IPS DF 4.7 (cell line): Measurements from ENCODE around the gene KIF21B.

Experiments used
- DNase-seq: peaks from one replicate; pipeline ENCODE4 v3.0.0-alpha.2; 2013; ENCODE audit warnings: low spot score; ENCODE audit errors: extremely low read depth

The KIF21B gene

GRCh38 chr1:201019321-201019977, 4.1 kb downstream of the KIF21B start:
- no peak for DNase-seq

GRCh38 chr1:201017828-201018163, 5.7 kb downstream of the KIF21B start:
- DNase-seq = no peak

GRCh38 chr1:201016943-201017827, 6.3 kb downstream of the KIF21B start:
- DNase-seq = no peak

- no peak for DNase-seq
Measured at GRCh38 chr1:201016211-201016651, 7.3 kb downstream of the KIF21B start.

- DNase-seq = no peak
Measured at GRCh38 chr1:201015551-201016091, 7.9 kb downstream of the KIF21B start.

GRCh38 chr1:201014816-201015200, 8.7 kb downstream of the KIF21B start:
- no peak for DNase-seq

- no peak for DNase-seq
Measured at GRCh38 chr1:201013991-201014815, 9.3 kb downstream of the KIF21B start.

GRCh38 chr1:201013031-201013485, 10.5 kb downstream of the KIF21B start:
- no peak for DNase-seq

GRCh38 chr1:201011616-201012015, 11.9 kb downstream of the KIF21B start:
- DNase-seq = no peak

GRCh38 chr1:201009962-201010645, 13.4 kb downstream of the KIF21B start:
- DNase-seq = no peak

- no peak for DNase-seq
Measured at GRCh38 chr1:201008666-201009360, 14.7 kb downstream of the KIF21B start.

GRCh38 chr1:201007481-201007880, 16.0 kb downstream of the KIF21B start:
- no peak for DNase-seq

GRCh38 chr1:201006450-201006849, 17.1 kb downstream of the KIF21B start:
- DNase-seq = no peak

- no peak for DNase-seq
Measured at GRCh38 chr1:201004732-201005131, 18.8 kb downstream of the KIF21B start.

- no peak for DNase-seq
Measured at GRCh38 chr1:201004154-201004553, 19.4 kb downstream of the KIF21B start.

- DNase-seq = no peak
Measured at GRCh38 chr1:201002510-201002909, 21.0 kb downstream of the KIF21B start.

- no peak for DNase-seq
Measured at GRCh38 chr1:201001962-201002361, 21.6 kb downstream of the KIF21B start.

GRCh38 chr1:201000391-201000790, 23.1 kb downstream of the KIF21B start:
- no peak for DNase-seq

- DNase-seq = no peak
Measured at GRCh38 chr1:200999667-201000066, 23.8 kb downstream of the KIF21B start.

GRCh38 chr1:200998323-200998722, 25.2 kb downstream of the KIF21B start:
- DNase-seq = no peak
